SW 1271 (cell line): ENCODE results near the gene ADCK1.
"Not testable (repeated sequence)": the region's sequence is repeated elsewhere in the genome, so short reads cannot be mapped to it uniquely, and the experiment has no call there.

Experiments
- DNase-seq, 2 experiments: peaks; one replicate each; lab custom pipeline; 2025; lab: John Stamatoyannopoulos, UW

Gene ADCK1

DNA sequence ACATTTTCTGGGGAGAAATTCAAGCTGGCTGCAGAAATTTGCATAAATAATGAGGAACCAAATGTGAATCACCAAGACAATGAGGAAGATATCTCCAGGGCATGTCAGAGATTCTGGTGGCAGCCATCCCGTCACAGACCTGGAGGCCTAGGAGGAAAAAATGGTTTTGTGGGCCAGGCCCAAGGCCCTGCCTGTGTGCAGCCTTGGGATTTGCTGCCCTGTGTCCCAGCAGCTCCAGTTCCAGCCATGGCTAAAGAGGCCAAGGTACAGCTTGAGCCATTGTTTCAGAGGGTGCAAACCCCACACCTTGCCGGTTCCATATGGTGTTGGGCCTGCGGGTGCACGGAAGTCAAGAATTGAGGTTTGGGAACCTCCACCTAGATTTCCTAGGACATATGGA is 147.5 kb downstream of the ADCK1 start:
- DNase-seq: no peak

- no peak for DNase-seq
These were observed 150.6 kb downstream of the ADCK1 start for GRCh38 chr14:77950371-77951063.

GRCh38 chr14:77955816-77956484 is 156.0 kb downstream of the ADCK1 start:
- DNase-seq: no peak

DNA sequence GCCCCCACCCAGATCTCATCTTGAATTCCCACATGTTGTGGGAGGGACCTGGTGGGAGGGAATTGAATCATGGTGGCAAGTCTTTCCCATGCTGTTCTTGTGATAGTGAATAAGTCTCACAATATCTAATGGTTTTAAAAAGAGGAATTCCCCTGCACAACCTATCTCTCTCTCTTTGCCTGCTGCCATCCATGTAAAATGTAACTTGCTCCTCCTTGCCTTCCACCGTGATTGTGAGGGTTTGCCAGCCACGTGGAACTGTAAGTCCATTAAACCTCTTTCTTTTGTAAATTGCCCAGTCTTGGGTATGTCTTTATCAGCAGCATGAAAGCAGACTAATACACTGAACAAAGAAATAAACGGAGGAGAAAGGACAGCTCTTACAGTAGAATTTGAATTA is 159.8 kb downstream of the ADCK1 start:
- DNase-seq: not testable (repeated sequence)

- DNase-seq: no peak
These were observed 162.1 kb downstream of the ADCK1 start for GRCh38 chr14:77961847-77962580.

DNA sequence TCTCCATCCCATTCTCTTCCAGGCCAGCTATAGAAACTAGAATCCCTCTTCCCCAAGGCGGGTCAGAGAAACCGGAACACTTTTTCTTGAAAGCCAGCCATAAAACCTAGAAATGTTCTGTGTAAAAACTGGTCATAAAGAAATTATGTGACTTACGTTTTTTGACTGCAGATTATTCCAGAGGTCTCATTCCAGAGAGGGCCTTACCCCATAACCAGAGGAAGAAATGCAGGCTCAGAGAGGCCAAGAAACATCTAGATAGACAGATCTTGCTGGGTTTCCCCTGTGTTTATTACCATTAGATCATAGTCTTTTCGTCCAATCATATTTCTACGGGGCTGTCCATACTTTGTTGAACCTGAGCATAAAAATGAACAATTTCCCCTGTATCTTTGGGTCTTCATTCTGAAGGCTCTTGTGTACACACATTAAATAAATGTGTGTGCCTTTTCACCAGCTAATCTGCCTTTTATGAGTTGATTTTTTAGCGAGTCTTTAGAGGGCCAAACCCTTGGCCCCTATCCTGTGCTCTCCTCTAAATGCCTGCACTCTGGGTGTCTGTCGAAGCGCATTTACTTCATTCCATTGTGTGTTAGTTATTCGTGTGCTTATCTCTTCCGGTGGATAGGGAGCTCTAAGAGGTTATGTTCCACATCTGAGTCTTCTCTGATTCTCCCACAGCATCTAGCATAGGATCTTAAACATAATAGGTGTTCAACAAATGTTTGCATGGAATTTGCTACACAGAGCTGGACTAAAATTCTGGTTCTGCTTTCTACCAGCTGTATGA is 163.0 kb downstream of the ADCK1 start:
- no peak for DNase-seq

DNA sequence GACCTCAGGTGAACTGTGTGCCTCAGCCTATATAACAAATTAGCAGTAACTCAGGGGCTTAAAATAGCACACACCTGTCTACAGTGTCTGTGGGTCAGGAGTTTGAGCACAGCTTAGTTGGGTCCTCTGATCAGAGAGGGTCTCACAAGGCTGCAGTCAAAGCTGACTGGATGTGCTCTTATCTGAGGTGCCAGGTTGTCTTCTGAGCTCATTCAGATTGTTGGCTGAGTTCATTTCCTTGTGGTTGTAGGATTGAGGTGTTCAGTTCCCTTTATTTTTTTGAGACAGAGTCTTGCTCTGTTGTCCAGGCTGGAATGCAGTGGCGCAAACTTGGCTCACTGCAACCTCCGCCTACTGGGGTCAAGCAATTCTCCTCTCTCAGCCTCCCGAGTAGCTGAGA is 164.7 kb downstream of the ADCK1 start:
- DNase-seq: no peak

- DNase-seq: no peak
These were observed 165.1 kb downstream of the ADCK1 start for GRCh38 chr14:77965050-77965449.

- DNase-seq: no peak
These were observed 166.1 kb downstream of the ADCK1 start for GRCh38 chr14:77965919-77966435.

DNA sequence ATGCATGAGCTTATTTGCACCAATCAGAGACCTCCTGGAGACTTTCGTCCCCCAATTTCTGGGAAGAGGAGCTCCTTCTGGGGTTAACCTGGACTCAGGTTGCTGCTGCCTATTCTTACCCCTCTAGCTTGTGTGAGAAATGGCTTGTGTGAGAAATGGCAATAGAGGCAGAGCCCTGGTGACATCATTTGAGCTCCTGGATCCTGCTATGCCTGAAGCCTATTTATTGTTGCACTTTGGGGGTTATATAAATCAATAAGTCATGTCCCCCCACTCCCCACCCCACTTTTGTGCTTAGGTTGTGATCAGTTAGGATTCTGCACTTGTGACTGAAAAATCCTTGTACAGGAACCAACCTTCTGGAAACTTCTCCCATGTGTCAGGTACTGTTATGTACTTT is 167.2 kb downstream of the ADCK1 start:
- DNase-seq: no peak

DNA sequence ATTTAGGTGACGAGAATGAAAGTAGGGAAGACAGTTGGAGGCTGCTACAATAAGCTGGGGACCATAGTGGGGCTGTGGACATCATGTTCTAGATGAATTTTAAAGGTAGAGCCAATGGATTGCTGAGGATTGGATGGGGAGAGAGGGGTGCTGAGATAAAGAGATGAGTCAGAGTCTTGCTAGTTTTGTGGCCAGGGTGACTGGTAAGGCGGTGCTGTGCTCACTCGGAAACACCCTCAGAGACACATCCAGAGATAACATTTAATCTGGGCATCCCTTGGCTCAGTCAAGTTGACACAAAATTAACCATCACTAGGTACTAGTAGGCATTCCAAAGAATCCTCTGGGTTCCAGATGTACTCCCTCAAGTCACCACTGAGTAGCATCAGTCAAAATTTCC is 170.7 kb downstream of the ADCK1 start:
- no peak for DNase-seq

DNA sequence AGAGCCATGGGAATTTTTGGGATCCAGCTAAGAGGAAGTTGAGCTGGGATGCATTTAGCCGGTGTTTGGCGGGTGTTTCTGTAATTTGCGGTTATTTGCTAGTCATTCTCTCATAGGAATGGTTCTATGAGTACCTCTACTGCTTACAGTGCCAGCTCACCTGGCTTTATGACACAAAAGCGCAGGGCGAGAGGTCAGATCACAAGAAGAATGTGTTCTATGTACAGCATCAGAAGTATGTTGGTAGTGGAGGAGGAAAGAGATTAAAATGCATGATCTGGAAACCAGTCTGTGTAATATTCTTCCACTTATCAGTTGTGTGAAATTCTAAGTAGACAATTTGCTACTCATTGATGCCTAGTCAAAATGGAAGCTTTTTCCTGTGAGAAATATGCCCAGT is 173.3 kb downstream of the ADCK1 start:
- DNase-seq: no peak

- no peak for DNase-seq
These were observed 176.7 kb downstream of the ADCK1 start for GRCh38 chr14:77976591-77976990.

- DNase-seq: no peak
These were observed 179.3 kb downstream of the ADCK1 start for GRCh38 chr14:77979171-77979570.

DNA sequence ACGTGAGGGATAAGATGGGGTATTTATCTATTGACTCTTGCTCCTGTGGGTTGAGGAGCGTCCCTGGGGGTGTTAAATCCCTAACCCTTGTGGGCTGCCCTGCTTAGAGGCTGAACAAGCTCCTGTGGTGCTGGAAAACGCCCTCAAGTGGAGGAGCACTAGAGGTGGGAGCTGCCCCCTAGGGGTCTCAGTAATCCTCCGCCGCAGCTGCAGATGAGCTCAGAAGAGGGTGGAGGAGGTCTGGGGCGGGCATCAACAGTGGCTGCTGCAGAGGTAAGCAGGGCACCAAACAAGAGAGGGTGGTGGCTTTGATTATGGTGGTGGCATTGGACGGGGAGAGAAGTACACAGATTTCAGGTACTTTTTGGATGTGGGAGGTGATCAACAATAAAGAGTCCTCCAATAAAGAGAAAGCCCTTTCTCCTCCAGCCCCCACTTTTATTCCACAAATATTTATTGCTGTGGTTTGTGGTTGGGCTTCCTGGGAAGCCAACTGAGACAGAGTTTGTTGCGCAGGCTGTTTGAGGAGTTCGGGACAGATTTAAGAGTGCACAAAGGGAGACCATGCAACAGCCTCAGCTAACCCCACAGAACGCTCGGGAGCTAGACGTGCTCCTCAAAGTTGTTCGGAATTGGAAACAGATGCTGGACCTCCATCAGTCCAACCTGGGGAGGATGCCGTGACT is 179.9 kb downstream of the ADCK1 start:
- DNase-seq: no peak

DNA sequence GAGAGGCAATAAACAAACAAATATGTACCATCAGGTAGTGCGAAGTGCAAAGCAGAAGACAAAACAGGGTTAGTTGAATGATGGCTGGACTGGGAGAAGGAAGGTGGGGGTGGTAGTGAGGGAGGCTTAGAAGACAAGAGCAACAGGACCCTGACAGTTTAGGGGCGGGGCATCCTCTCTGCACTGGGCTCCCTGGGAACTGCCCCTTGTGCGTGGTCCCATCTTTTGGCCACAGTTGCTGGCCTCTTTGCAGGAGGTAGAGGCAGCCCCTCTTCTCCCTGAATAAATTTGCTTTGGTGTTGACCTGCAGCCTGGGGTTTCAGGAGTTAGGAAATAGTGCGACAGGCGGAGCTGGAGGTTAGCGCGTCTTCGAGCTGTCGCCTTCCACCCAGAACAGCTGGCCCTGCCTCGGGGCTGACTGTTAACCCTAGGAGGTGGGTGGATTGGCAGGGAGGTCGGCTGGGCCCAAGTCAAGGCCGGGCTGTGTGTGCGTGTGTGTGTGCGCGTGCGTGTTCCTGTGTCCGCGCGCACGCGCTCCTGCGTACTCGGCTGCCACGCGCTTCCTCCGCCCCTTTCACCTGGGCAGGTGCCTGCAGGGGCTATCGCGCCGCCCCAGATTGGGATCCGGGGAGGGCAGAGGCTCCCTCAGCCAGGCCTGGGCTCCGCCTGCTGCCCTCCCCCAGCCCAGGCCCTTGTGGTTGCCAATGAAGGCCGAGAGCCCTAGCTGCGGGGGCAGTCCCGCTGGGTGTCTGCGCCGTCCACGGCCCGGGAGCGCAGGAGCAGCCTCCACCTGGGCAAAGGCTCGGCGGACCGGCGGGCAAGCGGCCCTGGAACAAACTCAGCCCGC is 180.8 kb downstream of the ADCK1 start:
- DNase-seq: no peak
